Natural killer cell (primary cell): ENCODE results near the gene ZNF592. TPM values are rescaled to one million over a fixed set of nuclear protein-coding genes. Genes with fewer than 3 reads are reported as not detected.

Experiments
- ATAC-seq, 3 donors: fragments of 150-1000 bp in 2 of 3; fragments of 200-7000 bp in 1 of 3; cut with Tn5 transposase; 1 replicate in 1 of 3; 2 replicates in 2 of 3; pipeline ENCODE4 v1.10.0; 2021; ENCODE audit warnings: mild to moderate bottlenecking in 2 of 3, moderate library complexity in 2 of 3
- DNase-seq, 2 donors: peaks; one replicate each; pipeline versions ENCODE4 v3.0.0 to v3.0.0-alpha.2; 2013 to 2021; ENCODE audit warnings: mixed read lengths in 1 of 2
- H3K27ac ChIP-seq: one replicate; pipeline ENCODE4 v1.5.1; 2013; ENCODE audit warnings: mild to moderate bottlenecking, low read length
- H3K27me3 ChIP-seq: one replicate; pipeline ENCODE4 v1.6.1; 2013; ENCODE audit warnings: low read length; ENCODE audit not compliant: control insufficient read depth, insufficient read depth
- H3K36me3 ChIP-seq: one replicate; pipeline ENCODE4 v1.6.1; 2013; ENCODE audit warnings: low read length; ENCODE audit not compliant: control insufficient read depth, insufficient read depth
- H3K4me1 ChIP-seq: one replicate; pipeline ENCODE4 v1.6.1; 2013; ENCODE audit warnings: low read length; ENCODE audit not compliant: control insufficient read depth, insufficient read depth
- H3K4me3 ChIP-seq: one replicate; pipeline ENCODE4 v1.5.1; 2013; ENCODE audit warnings: low read length
- H3K9me3 ChIP-seq: one replicate; pipeline ENCODE4 v1.6.1; 2013; ENCODE audit warnings: low read length; ENCODE audit not compliant: control insufficient read depth, insufficient read depth
- H3K27ac Mint-ChIP-seq, 2 donors: one replicate each; pipeline ENCODE4 v1.8.0; 2022; ENCODE audit warnings: mild to moderate bottlenecking in 2 of 2, mixed read lengths in 2 of 2, moderate library complexity in 1 of 2
- H3K27me3 Mint-ChIP-seq, 2 donors: one replicate each; pipeline ENCODE4 v1.8.0; 2022; ENCODE audit warnings: low read depth in 2 of 2, mixed read lengths in 2 of 2
- H3K36me3 Mint-ChIP-seq: one replicate; pipeline ENCODE4 v1.8.0; 2022; ENCODE audit warnings: mixed read lengths
- H3K4me1 Mint-ChIP-seq, 2 donors: one replicate each; pipeline ENCODE4 v1.8.0; 2022; ENCODE audit warnings: mixed read lengths in 2 of 2
- H3K4me3 Mint-ChIP-seq: one replicate; pipeline ENCODE4 v1.8.0; 2022; ENCODE audit warnings: mild to moderate bottlenecking, moderate library complexity, mixed read lengths
- H3K9me3 Mint-ChIP-seq, 2 donors: one replicate each; pipeline ENCODE4 v1.8.0; 2022; ENCODE audit warnings: mixed read lengths in 2 of 2
- WGBS: methylation state at CpG from one replicate; pipeline ENCODE4 v1.1.7; 2013; ENCODE audit warnings: missing lambda C conversion rate; ENCODE audit not compliant: insufficient coverage; 5-methylcytosine and 5-hydroxymethylcytosine counted together
- intact Hi-C: fragments of 100-400 bp; cut with micrococcal nuclease; formaldehyde crosslinking; loops from one replicate; pipeline ENCODE4 v1.14.2; 2022
- total RNA-seq, 4 donors: library from RNA; stranded (reverse); fragments of 120-200 nt in 1 of 4; gene quantifications; one replicate each; pipeline versions ENCODE4 v1.2.3 to v1.2.4, GENCODE V29; 2013 to 2022
- TF ChIP-seq, protein P1 (sequence below): fragments of 200-600 bp; IDR thresholded peaks from one replicate; pipeline ENCODE4 v1.8.0; 2022; ENCODE audit warnings: antibody characterized with exemption

Gene ZNF592
- total RNA-seq, 3 donors from 2014 or later (not counting 1 experiment from before 2014, with no cell fraction given) = 38.0 to 43.8 (median 39.1) TPM

DNA sequence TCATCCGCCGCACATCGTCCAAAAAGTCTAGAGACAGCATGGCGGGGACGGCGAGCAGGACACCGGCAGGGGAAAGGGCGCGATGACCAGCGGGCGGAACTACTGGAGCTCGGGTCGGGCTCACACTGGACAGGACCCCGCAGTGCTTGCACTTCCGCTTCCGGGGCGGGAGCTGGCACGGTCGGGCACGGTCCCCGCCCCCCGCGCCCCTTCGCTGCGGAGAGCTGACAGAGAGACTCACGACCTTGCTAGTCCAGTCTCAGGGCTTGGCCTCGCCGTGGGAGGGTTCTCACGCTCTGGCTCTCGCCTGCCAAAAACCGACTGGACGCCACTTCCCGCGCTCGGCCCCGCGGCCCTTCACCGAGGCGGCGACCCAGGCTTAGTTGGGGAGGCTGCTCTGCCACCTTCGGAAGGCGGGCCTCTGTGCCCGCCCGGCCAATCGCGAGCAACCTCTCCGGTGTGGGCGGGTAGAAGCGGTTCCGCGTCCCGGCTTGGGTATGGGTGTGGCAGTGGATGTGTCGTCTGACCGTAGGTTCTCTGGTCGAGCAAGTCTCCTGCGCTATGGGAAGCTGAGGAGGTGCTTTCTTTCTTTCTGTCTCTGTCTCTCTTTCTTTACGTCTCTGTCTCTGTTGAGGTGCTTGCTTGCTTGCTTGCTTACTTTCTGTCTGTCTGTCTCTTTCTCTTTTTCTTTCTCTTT lies 32.2 kb upstream of the ZNF592 start, which contains the start of gene SEC11A:
Gene SEC11A (minus strand): TSS at position 104 of the 697 bp plus-strand sequence. CDS start 64 bp downstream, at position 40.
- under 1% methylated on average over 57 of the region's 57 CpGs for WGBS
- H3K9me3 ChIP-seq = no peaks in the 10 kb centered on the region
- peaks cover 1% of the 10 kb centered on the region for H3K36me3 ChIP-seq
- Mint-ChIP-seq H3K9me3 (no peaks in the 10 kb centered on the region), H3K4me3 (peak within 1 kb of the TSS; percentile 96), H3K36me3 (no peaks in the 10 kb centered on the region), H3K27ac (peak within 1 kb of the TSS; percentile 92 to 97), H3K4me1 (peaks cover 34 to 43% of the 10 kb centered on the region in 2 donors), H3K27me3 (no peaks in the 10 kb centered on the region)
- H3K27me3 ChIP-seq = no peaks in the 10 kb centered on the region
- TF ChIP-seq, protein P1, sequence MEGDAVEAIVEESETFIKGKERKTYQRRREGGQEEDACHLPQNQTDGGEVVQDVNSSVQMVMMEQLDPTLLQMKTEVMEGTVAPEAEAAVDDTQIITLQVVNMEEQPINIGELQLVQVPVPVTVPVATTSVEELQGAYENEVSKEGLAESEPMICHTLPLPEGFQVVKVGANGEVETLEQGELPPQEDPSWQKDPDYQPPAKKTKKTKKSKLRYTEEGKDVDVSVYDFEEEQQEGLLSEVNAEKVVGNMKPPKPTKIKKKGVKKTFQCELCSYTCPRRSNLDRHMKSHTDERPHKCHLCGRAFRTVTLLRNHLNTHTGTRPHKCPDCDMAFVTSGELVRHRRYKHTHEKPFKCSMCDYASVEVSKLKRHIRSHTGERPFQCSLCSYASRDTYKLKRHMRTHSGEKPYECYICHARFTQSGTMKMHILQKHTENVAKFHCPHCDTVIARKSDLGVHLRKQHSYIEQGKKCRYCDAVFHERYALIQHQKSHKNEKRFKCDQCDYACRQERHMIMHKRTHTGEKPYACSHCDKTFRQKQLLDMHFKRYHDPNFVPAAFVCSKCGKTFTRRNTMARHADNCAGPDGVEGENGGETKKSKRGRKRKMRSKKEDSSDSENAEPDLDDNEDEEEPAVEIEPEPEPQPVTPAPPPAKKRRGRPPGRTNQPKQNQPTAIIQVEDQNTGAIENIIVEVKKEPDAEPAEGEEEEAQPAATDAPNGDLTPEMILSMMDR = no peak
- DNase-seq = peak; percentile 93
- H3K4me3 ChIP-seq = peak within 1 kb of the TSS; percentile 96
- H3K27ac ChIP-seq = peak within 1 kb of the TSS; percentile 91
- peaks cover 15% of the 10 kb centered on the region for H3K4me1 ChIP-seq
- peak; percentile 94 to 98 (median 95) for ATAC-seq
- intact Hi-C loops = loop anchor here (1.0 to 2.0 kb wide), 3 partner anchors 19 to 57 kb away; partner anchors contain the start of gene NMB

DNA sequence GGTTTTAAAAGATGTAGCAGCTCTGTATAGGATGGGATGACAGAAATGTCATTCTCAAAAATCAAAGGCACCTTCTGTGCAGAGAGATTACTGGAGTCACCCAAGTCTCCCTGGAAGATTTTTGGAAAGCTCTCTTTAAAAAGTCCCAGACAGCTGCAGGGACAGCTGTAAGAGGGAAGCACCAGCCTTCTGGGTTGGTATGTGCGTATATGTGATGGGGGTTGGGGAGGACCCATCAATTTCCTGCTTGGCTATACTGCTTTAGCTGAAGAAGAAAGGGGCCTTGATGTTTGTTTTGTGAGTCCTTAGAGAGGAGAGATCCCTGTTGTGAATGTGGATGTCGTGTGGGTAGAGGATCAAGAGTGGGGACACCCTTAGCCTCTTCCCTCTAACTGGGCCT lies 27.0 kb upstream of the ZNF592 start:
- H3K36me3 ChIP-seq = no peaks in the 10 kb centered on the region
- no peaks in the 10 kb centered on the region for H3K9me3 ChIP-seq
- intact Hi-C loops = no loop called here
- peak overlapping the region; percentile 4 for H3K4me3 Mint-ChIP-seq
- H3K36me3 Mint-ChIP-seq = no peaks in the 10 kb centered on the region
- H3K4me1 ChIP-seq = peaks cover 45% of the 10 kb centered on the region
- peak in 1 of 2 donors; percentile 67 for DNase-seq
- no peaks in the 10 kb centered on the region for H3K27me3 Mint-ChIP-seq
- H3K27ac Mint-ChIP-seq = peak overlapping the region; percentile 35 to 85
- TF ChIP-seq, protein P1 = no peak
- no peaks in the 10 kb centered on the region for H3K9me3 Mint-ChIP-seq
- peaks cover 27 to 45% of the 10 kb centered on the region in 2 donors for H3K4me1 Mint-ChIP-seq
- no peak overlapping the region for H3K4me3 ChIP-seq
- whole genome bisulfite sequencing = 50% methylated on average over 1 of the region's 2 CpGs
- H3K27ac ChIP-seq = no peak overlapping the region
- no peak for ATAC-seq
- no peaks in the 10 kb centered on the region for H3K27me3 ChIP-seq

GRCh38 chr15:84722628-84723027 lies 25.8 kb upstream of the ZNF592 start:
- no peaks in the 10 kb centered on the region for H3K36me3 ChIP-seq
- H3K36me3 Mint-ChIP-seq = no peaks in the 10 kb centered on the region

More at GRCh38 chr15:84722628-84723027, 25.8 kb upstream of the ZNF592 start:
- H3K27me3 Mint-ChIP-seq = no peaks in the 10 kb centered on the region
- Histone ChIP-seq H3K27me3 (no peaks in the 10 kb centered on the region), H3K4me3 (no peak overlapping the region), H3K27ac (no peak overlapping the region), H3K4me1 (peaks cover 40% of the 10 kb centered on the region), H3K9me3 (no peaks in the 10 kb centered on the region)
- peak overlapping the region; percentile 35 to 85 for H3K27ac Mint-ChIP-seq
- H3K9me3 Mint-ChIP-seq = no peaks in the 10 kb centered on the region
- TF ChIP-seq, protein P1 = no peak
- WGBS = 93% methylated on average over 2 of the region's 2 CpGs
- no peak for ATAC-seq
- H3K4me1 Mint-ChIP-seq = peaks cover 21 to 37% of the 10 kb centered on the region in 2 donors
- H3K4me3 Mint-ChIP-seq = no peak overlapping the region
- DNase-seq = no peak
- intact Hi-C loops = no loop called here
